H1 (cell line): ENCODE data around the gene PRKD1. TPM values are rescaled to one million over a fixed set of nuclear protein-coding genes. Genes with fewer than 3 reads are reported as not detected.

Experiments
- CTCF ChIA-PET: fragments of 300-600 bp; sonication (Branson Sonifier 250); formaldehyde crosslinking; loops from one replicate; lab custom pipeline; 2021; ENCODE audit not compliant: partially characterized antibody; lab: Charles Lee
- POLR2A ChIA-PET: fragments of 300-600 bp; sonication (Branson Sonifier 250); formaldehyde crosslinking; loops from one replicate; lab custom pipeline; 2021; ENCODE audit warnings: inconsistent platforms; ENCODE audit not compliant: partially characterized antibody; lab: Charles Lee
- DNase-seq, 2 experiments: peaks; one replicate each; pipeline versions ENCODE4 v3.0.0 to v3.0.0-alpha.2; 2010 to 2022; ENCODE audit warnings: low spot score in 2 of 2, low read depth in 1 of 2, mixed read lengths in 1 of 2
- FAIRE-seq: peaks from 2 replicates; lab custom pipeline; 2011; peaks lifted over from hg19 to GRCh38; lab: Jason Lieb, UNC
- H2AFZ ChIP-seq: 2 replicates; pipeline ENCODE4 v1.8.1; 2012; ENCODE audit warnings: low read length, inconsistent platforms
- H2AK5ac ChIP-seq: 2 replicates; pipeline ENCODE4 v1.6.1; 2013; ENCODE audit warnings: low read depth, low read length
- H2BK120ac ChIP-seq: replicated peaks from 2 replicates; pipeline ENCODE3; 2013; ENCODE audit warnings: low read depth, low read length, inconsistent platforms
- H2BK12ac ChIP-seq: 2 replicates; pipeline ENCODE4 v1.6.1; 2013; ENCODE audit warnings: low read depth, low read length
- H2BK15ac ChIP-seq: 2 replicates; pipeline ENCODE4 v1.6.1; 2013; ENCODE audit warnings: low read length
- H2BK20ac ChIP-seq: 2 replicates; pipeline ENCODE4 v1.6.1; 2013; ENCODE audit warnings: low read length
- H2BK5ac ChIP-seq: 2 replicates; pipeline ENCODE4 v1.6.1; 2013; ENCODE audit warnings: low read depth, low read length
- H3K14ac ChIP-seq: 2 replicates; pipeline ENCODE4 v1.6.1; 2013; ENCODE audit warnings: inconsistent platforms; ENCODE audit not compliant: insufficient read length
- H3K18ac ChIP-seq: 2 replicates; pipeline ENCODE4 v1.6.1; 2013; ENCODE audit warnings: low read length; ENCODE audit errors: extremely low read depth
- H3K23ac ChIP-seq: 2 replicates; pipeline ENCODE4 v1.6.1; 2013; ENCODE audit warnings: inconsistent platforms; ENCODE audit not compliant: insufficient read length
- H3K23me2 ChIP-seq: 2 replicates; pipeline ENCODE4 v1.6.1; 2013; ENCODE audit warnings: low read depth, low read length
- H3K27ac ChIP-seq: 2 replicates; pipeline ENCODE4 v1.6.1; 2011; ENCODE audit warnings: low read depth, low read length, inconsistent platforms
- H3K27me3 ChIP-seq, 4 experiments: replicated peaks in 1 of 4; 1 replicate in 1 of 4; 2 replicates in 3 of 4; pipeline versions ENCODE4 v1.6.1 to v1.8.1; 2011 to 2013; ENCODE audit warnings: low read length in 3 of 4, mild to moderate bottlenecking in 3 of 4, inconsistent platforms in 2 of 4, mixed read lengths in 2 of 4, moderate library complexity in 1 of 4; ENCODE audit not compliant: control insufficient read depth in 3 of 4, insufficient read depth in 3 of 4; ENCODE audit errors: extremely low read depth in 1 of 4
- H3K36me3 ChIP-seq, 4 experiments: 2 replicates each; pipeline versions ENCODE4 v1.6.1 to v1.8.1; 2011 to 2013; ENCODE audit warnings: mild to moderate bottlenecking in 4 of 4, low read length in 3 of 4, moderate library complexity in 2 of 4, control low read depth in 1 of 4, inconsistent platforms in 1 of 4; ENCODE audit not compliant: insufficient read depth in 4 of 4, control insufficient read depth in 2 of 4
- H3K4ac ChIP-seq: replicated peaks from 2 replicates; pipeline ENCODE3; 2013; ENCODE audit warnings: low read length, low read depth, mixed read lengths, inconsistent platforms; ENCODE audit not compliant: insufficient read length
- H3K4me1 ChIP-seq, 4 experiments: replicated peaks in 1 of 4; 1 replicate in 1 of 4; 2 replicates in 3 of 4; pipeline versions ENCODE4 v1.6.1 to v1.8.1; 2011 to 2013; ENCODE audit warnings: low read length in 3 of 4, inconsistent platforms in 2 of 4, mixed read lengths in 1 of 4; ENCODE audit not compliant: insufficient read depth in 4 of 4, control insufficient read depth in 3 of 4
- H3K4me2 ChIP-seq, 2 experiments: 2 replicates each; pipeline versions ENCODE4 v1.6.1 to v1.8.1; 2011 to 2013; ENCODE audit warnings: low read depth in 2 of 2, low read length in 2 of 2, control low read depth in 1 of 2, inconsistent platforms in 1 of 2, mild to moderate bottlenecking in 1 of 2; ENCODE audit not compliant: insufficient read depth in 1 of 2
- H3K4me3 ChIP-seq, 4 experiments: fragments of 200-600, 300-600 bp in 1 of 4; sonication (generic), shearing (Covaris generic), sonication (Bioruptor Twin) in 1 of 4; 2 replicates each; pipeline versions ENCODE4 v1.5.1 to v1.8.1; 2011 to 2016; ENCODE audit warnings: low read length in 4 of 4, low read depth in 3 of 4, control low read depth in 2 of 4, inconsistent platforms in 2 of 4, mild to moderate bottlenecking in 2 of 4, mixed read lengths in 1 of 4, moderate library complexity in 1 of 4; ENCODE audit not compliant: insufficient read depth in 2 of 4; ENCODE audit errors: extremely low read depth in 1 of 4
- H3K56ac ChIP-seq: replicated peaks from 2 replicates; pipeline ENCODE3; 2013; ENCODE audit warnings: low read depth, mild to moderate bottlenecking, mixed read lengths, low read length, inconsistent platforms; ENCODE audit not compliant: insufficient read length
- H3K79me1 ChIP-seq: 2 replicates; pipeline ENCODE4 v1.6.1; 2013; ENCODE audit warnings: low read depth, low read length, control low read depth
- H3K79me2 ChIP-seq, 2 experiments: 2 replicates each; pipeline versions ENCODE4 v1.6.1 to v1.8.1; 2012 to 2013; ENCODE audit warnings: low read length in 2 of 2, mild to moderate bottlenecking in 2 of 2, inconsistent platforms in 1 of 2; ENCODE audit not compliant: insufficient read depth in 2 of 2, control insufficient read depth in 1 of 2
- H3K9ac ChIP-seq, 4 experiments: replicated peaks in 1 of 4; 1 replicate in 1 of 4; 2 replicates in 3 of 4; pipeline versions ENCODE4 v1.6.1 to v1.8.1; 2011 to 2013; ENCODE audit warnings: low read depth in 3 of 4, low read length in 3 of 4, control low read depth in 2 of 4, mild to moderate bottlenecking in 2 of 4, moderate library complexity in 2 of 4, inconsistent platforms in 1 of 4; ENCODE audit errors: extremely low read depth in 1 of 4
- H3K9me3 ChIP-seq, 2 experiments: 2 replicates each; pipeline versions ENCODE4 v1.6.1 to v1.8.1; 2012 to 2013; ENCODE audit warnings: mild to moderate bottlenecking in 2 of 2, moderate library complexity in 2 of 2, control low read depth in 1 of 2, inconsistent platforms in 1 of 2, low read depth in 1 of 2, low read length in 1 of 2, mixed read lengths in 1 of 2; ENCODE audit not compliant: insufficient read depth in 2 of 2
- H4K20me1 ChIP-seq, 2 experiments: replicated peaks in 1 of 2; 2 replicates each; pipeline versions ENCODE3 to v1.8.1; 2011 to 2013; ENCODE audit warnings: inconsistent platforms in 2 of 2, low read length in 2 of 2, mild to moderate bottlenecking in 1 of 2; ENCODE audit not compliant: insufficient read depth in 2 of 2, control insufficient read depth in 1 of 2
- H4K5ac ChIP-seq: 2 replicates; pipeline ENCODE4 v1.6.1; 2013; ENCODE audit warnings: low read length, low read depth, mixed read lengths, inconsistent platforms; ENCODE audit not compliant: insufficient read length
- H4K8ac ChIP-seq: 2 replicates; pipeline ENCODE4 v1.8.0; 2013; ENCODE audit warnings: mild to moderate bottlenecking, moderate library complexity, low read length, inconsistent platforms; ENCODE audit not compliant: insufficient read depth; ENCODE audit errors: extremely low read depth
- H4K91ac ChIP-seq: replicated peaks from 2 replicates; pipeline ENCODE3; 2013; ENCODE audit warnings: low read length, mixed read lengths, inconsistent platforms; ENCODE audit not compliant: insufficient read length
- RNF2 ChIP-seq: fragments of 200-900, 300-1000 bp; sonication (generic); IDR thresholded peaks from 2 replicates; pipeline ENCODE4 v1.7.1; 2016; ENCODE audit warnings: borderline replicate concordance, low read depth, mild to moderate bottlenecking, antibody characterized with exemption, low read length; ENCODE audit not compliant: poor library complexity, severe bottlenecking; ENCODE audit errors: missing control alignments
- WGBS, 2 experiments: shearing (Covaris generic) in 1 of 2; methylation state at CpG; one replicate each; pipeline versions ENCODE4 v1.1.6 to v1.1.7; 2013 to 2015; ENCODE audit warnings: low lambda C conversion rate in 2 of 2, mixed read lengths in 2 of 2, inconsistent platforms in 1 of 2, low coverage in 1 of 2, missing lambda C conversion rate in 1 of 2; ENCODE audit not compliant: insufficient replicate concordance in 2 of 2, insufficient coverage in 1 of 2, insufficient read length in 1 of 2; ENCODE audit errors: extremely low coverage in 1 of 2, missing lambda C conversion rate in 1 of 2; 5-methylcytosine and 5-hydroxymethylcytosine counted together
- polyA plus RNA-seq, 7 experiments: library from polyadenylated mRNA; depleted of rRNA in 3 of 7; stranded (reverse) in 5 of 7; unstranded in 2 of 7; fragments of >200 nt in 5 of 7; fragments of 200-250 nt in 2 of 7; gene quantifications; 1 replicate in 5 of 7; 2 replicates in 1 of 7; 4 replicates in 1 of 7; pipeline versions ENCODE4 v1.2.1 to v1.2.3, GENCODE V29; 2011 to 2013; ENCODE audit warnings: missing spikeins in 2 of 7, mixed read lengths in 2 of 7
- total RNA-seq: library from RNA; stranded (reverse); fragmentation: NEBNext Ultra II Directional; extraction: Animal tissue kit (Norgen Biotek cat#: 25700); gene quantifications from 2 replicates; pipeline ENCODE4 v1.2.1, GENCODE V29; 2021

Gene PRKD1
- total and polyA plus RNA-seq, 2 of the 8 experiments (the other 6 are each of a cell fraction or from before 2014, with no cell fraction given) = 3.6 to 6.8 TPM

- Histone ChIP-seq H3K27ac (no peak overlapping the region), H3K23ac (no peak overlapping the region), H3K27me3 (peaks cover 0 to 9% (median 3%) of the 10 kb centered on the region in 4 experiments; a peak in 4 of 7 replicates), H2AK5ac (no peak overlapping the region), H2BK120ac (no peak overlapping the region), H2BK12ac (no peak overlapping the region), H2BK15ac (no peak overlapping the region), H3K4me2 (no peak overlapping the region), H4K20me1 (no peaks in the 10 kb centered on the region), H3K4me1 (peaks cover 0 to 6% (median 4%) of the 10 kb centered on the region in 4 experiments; a peak in 3 of 7 replicates), H3K9ac (no peak overlapping the region), H3K79me1 (no peaks in the 10 kb centered on the region), H3K4me3 (no peak overlapping the region), H3K14ac (no peak overlapping the region), H3K9me3 (no peaks in the 10 kb centered on the region), H3K36me3 (no peaks in the 10 kb centered on the region), H3K79me2 (no peaks in the 10 kb centered on the region), H2BK20ac (no peak overlapping the region), H2AFZ (no peak overlapping the region), H4K91ac (no peak overlapping the region), H3K4ac (no peak overlapping the region), H2BK5ac (no peak overlapping the region), H3K18ac (no peak overlapping the region), H3K56ac (no peak overlapping the region), H4K8ac (no peak overlapping the region), H4K5ac (no peak overlapping the region), H3K23me2 (no peaks in the 10 kb centered on the region)
- FAIRE-seq (no peak), DNase-seq (no peak)
- TF ChIP-seq RNF2 = no peak
- 82% methylated on average over 2 of the region's 2 CpGs; no CpG with 5 or more reads in 1 of the 2 experiments for WGBS, 2 experiments
- POLR2A ChIA-PET = no interaction called here
- CTCF ChIA-PET = interaction anchor here (0.7 kb wide), 1 partner anchor 34 kb away, joined by 3 read pairs; no protein-coding TSS in a partner anchor
Observed at GRCh38 chr14:29937116-29937515, 9.5 kb upstream of the PRKD1 start.
